HG02798 (cell line): ENCODE measurements around the gene CES1.
"Not testable (repeated sequence)": the region's sequence is repeated elsewhere in the genome, so short reads cannot be mapped to it uniquely, and the experiment has no call there.

Experiments used
- ATAC-seq: cut with Tn5 transposase; IDR thresholded peaks from one replicate; pipeline ENCODE4 v1.9.1; 2021; ENCODE audit warnings: mild to moderate bottlenecking; ENCODE audit not compliant: unreplicated experiment, poor library complexity

CES1 gene

GRCh38 chr16:55832773-55833691, at the start of gene CES1:
TSS of gene CES1 (minus strand) at chr16:55833096. CDS start at chr16:55833055, 41 bp downstream.
- no peak for ATAC-seq

- ATAC-seq = no peak
Observed at GRCh38 chr16:55876854-55877253, 44.0 kb upstream of the CES1 start.

DNA sequence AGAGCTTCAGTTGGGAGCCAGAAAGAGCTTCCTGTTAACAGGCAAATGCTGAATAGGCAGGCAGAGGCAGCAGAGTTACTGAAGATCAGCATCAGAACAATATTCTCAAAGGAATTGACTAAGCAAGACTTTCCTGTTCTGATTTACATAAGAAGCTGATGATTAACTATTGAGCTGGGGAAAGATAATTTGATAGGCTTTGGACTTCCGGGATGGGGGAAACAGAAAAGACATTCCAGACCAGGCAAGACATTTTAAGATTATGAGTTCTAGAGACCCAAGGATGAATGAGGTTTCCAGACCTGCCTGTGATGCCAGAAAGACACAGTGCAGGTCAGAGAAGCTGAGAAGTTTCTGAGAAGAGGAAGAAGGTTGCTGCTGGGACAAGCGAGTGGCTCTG, 42.4 kb upstream of the CES1 start, which contains the start of gene CES5A:
TSS of gene CES5A (minus strand) at position 101 of the 400 bp plus-strand sequence. CDS start 152 bp downstream, outside the sequence.
- no peak for ATAC-seq

DNA sequence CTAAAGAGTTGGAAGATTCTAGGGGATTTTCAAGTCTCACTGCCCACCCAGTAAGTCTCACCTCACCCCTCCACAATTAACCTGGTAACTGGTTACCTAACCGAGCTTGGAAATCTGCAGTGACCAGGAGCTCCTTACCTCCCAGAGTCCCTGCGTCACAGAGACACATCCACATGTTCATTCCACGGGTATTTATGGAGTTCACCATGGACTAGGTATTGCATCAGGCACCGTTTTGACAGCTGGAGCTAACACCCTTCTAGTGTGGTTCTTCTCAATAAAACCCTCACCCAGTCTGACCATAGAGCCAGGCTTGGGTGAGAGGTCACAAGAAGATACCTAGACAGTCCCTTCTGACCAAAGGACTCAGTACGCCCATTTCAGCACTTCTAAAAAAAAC, 40.2 kb upstream of the CES1 start:
- no peak for ATAC-seq

DNA sequence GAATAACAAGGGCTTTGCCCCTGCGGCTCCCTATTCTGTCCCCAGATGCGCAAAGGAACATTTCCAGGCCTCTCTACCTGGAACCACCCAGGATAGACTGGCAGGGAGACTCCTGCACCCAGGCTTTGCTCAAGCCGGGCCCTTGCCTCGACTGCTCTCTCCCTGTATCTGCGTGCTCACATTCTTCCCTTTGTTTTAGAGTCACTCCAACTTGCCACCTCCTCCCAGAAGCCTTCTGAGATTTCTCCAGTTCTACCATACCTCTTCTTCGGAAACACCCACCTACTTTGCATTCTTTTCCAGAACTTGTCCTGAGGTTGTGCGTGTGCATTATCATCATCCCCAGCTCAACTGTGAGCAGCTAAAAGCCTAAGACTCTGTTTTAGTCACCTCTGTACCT, 39.2 kb upstream of the CES1 start:
- no peak for ATAC-seq

DNA sequence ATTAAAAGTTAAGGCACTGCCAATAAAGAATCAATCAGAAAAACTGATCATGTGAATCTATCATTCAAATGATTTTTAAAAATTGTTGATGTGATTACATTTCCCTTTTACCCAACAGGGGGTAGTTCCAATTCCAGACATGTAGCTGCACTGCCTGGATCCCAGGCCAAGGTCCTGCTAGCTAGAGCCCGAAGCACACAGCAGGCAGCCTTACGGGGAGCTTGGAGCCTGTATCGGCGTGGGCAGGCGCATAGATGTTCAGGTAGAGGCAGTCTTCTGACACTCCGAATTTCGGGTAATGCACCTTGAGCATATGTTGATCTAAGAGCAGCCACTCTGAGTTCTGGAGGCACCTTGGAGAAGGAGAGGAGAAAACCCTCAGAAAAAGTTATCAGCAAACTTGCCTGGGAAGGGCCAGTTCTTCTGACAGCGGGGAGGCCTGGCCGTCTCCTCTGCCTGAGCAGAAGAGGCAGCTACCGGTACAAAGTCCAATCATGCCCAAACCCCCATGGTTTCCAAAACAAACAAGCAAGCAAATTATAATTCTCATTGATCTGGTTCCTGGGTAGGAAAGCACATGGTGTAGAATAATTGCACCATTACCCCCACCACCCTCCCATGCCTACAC, 38.6 kb upstream of the CES1 start:
- no peak for ATAC-seq

- ATAC-seq = no peak
Observed at GRCh38 chr16:55868980-55869379, 36.1 kb upstream of the CES1 start.

- ATAC-seq = no peak
Observed at GRCh38 chr16:55868137-55868536, 35.2 kb upstream of the CES1 start.

DNA sequence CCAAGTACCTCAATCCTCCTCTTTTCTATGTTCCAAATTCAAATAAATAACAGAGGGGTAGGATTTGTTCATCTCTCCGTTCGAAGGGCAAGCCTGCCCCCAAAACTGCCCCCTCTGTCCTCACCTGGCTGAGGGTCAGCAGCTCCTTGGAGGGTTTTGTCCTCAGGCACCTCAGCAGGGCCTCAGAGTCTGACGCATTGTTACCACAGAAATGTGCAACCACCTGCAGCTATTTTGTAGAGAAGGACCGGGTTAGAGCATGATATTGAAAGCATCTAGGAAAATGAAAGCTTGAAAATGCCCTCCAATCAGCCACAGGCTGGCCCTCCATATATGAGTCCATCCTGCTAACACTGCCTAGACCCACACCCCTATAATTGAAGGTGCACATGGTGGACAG, 28.4 kb upstream of the CES1 start:
- no peak for ATAC-seq

DNA sequence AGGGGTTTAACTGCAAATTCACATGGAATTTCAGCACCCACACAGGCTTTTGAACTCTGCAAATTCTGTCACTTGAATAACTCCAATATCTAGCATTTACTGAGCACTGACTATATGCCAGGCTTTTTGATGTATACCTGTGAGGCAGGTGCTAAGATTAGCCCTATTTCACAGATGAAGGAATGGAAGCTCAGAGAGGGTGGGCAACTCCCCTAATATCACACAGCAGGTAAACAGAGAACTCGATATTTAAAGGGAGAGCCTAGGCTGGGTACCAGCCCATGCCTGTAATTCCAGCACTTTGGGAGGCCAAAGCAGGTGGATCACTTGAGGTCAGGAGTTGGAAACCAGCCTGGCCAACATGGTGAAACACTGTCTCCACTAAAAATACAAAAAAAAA, 24.8 kb upstream of the CES1 start:
- not testable (repeated sequence) for ATAC-seq

DNA sequence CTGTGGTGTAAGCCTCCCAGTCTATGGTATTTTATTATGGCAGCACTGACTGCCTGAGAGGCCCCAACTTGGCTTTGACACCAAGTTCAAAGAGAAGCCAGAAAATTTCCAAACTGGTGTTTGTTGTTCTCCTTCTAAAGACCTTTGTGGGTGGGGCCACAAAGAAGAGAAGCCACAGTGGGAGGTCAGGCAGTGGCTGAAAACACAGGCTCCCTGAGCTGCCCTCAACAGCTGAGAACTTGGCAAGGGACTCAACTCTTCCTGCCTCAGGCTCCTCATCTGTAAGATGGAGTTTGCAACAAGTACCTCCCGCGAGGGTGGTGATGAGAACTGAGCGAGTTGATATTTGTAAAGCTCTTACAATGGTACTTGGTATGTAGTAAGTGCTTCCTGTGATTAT, 24.1 kb upstream of the CES1 start:
- ATAC-seq = no peak

GRCh38 chr16:55853114-55853513, 20.2 kb upstream of the CES1 start:
- no peak for ATAC-seq

DNA sequence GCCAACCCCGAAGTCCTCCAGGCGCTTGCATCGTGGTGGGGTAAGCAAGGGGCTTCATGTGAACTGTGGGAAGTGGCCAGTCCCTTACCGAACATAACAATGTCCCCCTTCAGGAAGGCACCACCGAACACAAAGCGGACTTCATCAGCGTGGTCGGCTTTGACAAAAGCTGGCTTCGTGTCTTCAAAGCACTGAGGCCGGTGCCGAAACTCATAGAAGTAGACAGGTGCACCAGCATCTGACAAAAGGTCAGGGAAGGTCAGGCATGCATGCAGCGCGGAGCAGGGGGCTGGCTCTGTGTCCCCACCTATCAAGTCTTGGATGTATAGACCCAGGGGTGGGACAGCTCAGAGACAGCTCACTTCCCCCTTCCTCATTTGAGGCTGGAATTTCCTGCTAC, 16.6 kb upstream of the CES1 start:
- no peak for ATAC-seq

GRCh38 chr16:55846598-55847346, 13.9 kb upstream of the CES1 start:
- ATAC-seq = no peak

- ATAC-seq = no peak
Observed at GRCh38 chr16:55843105-55843395, 10.2 kb upstream of the CES1 start.

GRCh38 chr16:55842369-55843104, 9.6 kb upstream of the CES1 start:
- ATAC-seq = peak; percentile 57

DNA sequence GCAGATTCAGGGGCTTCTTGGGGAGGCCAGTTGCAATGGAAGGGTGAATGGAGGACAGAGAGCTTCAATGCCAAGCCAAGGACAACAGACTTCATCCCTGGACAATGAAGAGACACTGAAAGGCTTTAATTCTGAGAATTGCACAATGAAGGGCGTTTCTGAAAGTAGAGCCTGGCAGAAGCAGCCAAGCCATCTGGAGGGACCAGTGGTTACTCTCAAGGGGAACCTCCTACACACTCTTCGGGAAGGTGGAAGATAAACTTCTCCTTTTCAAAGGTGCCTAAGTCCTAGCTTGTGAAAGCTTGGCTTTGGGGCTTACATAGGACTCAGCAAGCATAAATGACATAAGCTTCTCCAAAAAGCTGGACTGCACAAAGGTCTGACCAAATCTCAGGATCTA, 6.2 kb upstream of the CES1 start:
- no peak for ATAC-seq

GRCh38 chr16:55836158-55836611, 3.3 kb upstream of the CES1 start:
- ATAC-seq = no peak

- no peak for ATAC-seq
Observed at GRCh38 chr16:55835581-55835980, 2.7 kb upstream of the CES1 start.

DNA sequence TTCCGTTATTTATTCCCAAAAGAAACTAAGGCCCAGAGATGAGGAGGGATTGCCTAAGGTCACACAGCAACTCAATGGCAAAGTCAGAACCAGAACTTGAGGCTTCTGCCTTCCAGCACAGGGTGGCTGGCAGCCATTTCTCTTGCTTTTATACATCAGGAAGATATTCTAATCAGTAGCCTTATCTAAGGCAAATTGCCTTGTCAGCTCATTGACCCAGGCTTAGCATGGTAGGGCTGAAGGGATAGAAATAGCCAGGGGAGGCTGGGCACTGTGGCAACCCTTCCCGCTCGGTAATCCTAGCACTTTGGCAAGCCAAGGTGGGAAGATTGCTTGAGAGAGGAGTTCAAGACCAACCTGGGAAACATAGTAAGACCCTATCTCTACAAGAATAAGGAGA, 2.3 kb upstream of the CES1 start:
- ATAC-seq = not testable (repeated sequence)
